Effector CD4-positive, alpha-beta T cell (primary cell): ENCODE results near the gene ZBTB49.

Experiments used
- DNase-seq: peaks from one replicate; pipeline ENCODE4 v3.0.0-alpha.2; 2020

ZBTB49 gene

GRCh38 chr4:4362991-4363697 lies 73.1 kb downstream of the ZBTB49 start:
- DNase-seq: no peak

GRCh38 chr4:4364061-4364460 lies 74.0 kb downstream of the ZBTB49 start:
- DNase-seq: no peak

GRCh38 chr4:4364486-4365208 lies 74.6 kb downstream of the ZBTB49 start:
- no peak for DNase-seq

GRCh38 chr4:4368809-4369580 lies 78.9 kb downstream of the ZBTB49 start:
- no peak for DNase-seq
